AG10803 (cell line): ENCODE data around the gene DNAH14.
A peak's percentile ranks its signal among the peaks of the same experiment; 100 is the strongest.
"Not testable (repeated sequence)": the region's sequence is repeated elsewhere in the genome, so short reads cannot be mapped to it uniquely, and the experiment has no call there.

ENCODE experiments used
- DNase-seq: peaks from one replicate; pipeline ENCODE4 v3.0.0; 2010; ENCODE audit warnings: low read depth
- H3K4me3 ChIP-seq: 2 replicates; pipeline ENCODE4 v1.5.1; 2011; ENCODE audit warnings: mild to moderate bottlenecking, low read length, control low read depth
- TF ChIP-seq, protein P1 (sequence below): conservative IDR thresholded peaks from 2 replicates; pipeline ENCODE4 v1.5.1; 2011; ENCODE audit warnings: mild to moderate bottlenecking, low read length, control low read depth, inconsistent platforms

Gene DNAH14

DNA sequence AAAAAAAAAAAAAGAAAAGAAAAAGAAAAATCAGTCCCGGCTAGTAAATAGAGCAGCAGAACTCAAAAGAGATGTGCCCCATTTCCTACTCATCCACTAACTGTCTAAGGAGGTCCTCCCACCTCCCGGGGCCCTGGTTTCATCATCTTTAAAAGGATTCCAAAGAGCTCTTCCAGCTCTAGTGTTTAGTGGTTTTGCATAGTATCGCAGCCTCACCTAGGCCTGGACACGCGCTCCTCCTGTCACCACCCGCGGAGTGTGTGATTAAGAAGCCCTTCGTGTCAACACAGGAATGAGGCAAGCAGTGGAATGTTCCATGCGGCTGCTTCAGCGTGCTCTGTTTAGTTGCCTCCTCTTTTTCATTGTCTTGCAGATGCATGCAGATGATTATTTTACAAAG, 449.4 kb downstream of the DNAH14 start:
- TF ChIP-seq, protein P1, sequence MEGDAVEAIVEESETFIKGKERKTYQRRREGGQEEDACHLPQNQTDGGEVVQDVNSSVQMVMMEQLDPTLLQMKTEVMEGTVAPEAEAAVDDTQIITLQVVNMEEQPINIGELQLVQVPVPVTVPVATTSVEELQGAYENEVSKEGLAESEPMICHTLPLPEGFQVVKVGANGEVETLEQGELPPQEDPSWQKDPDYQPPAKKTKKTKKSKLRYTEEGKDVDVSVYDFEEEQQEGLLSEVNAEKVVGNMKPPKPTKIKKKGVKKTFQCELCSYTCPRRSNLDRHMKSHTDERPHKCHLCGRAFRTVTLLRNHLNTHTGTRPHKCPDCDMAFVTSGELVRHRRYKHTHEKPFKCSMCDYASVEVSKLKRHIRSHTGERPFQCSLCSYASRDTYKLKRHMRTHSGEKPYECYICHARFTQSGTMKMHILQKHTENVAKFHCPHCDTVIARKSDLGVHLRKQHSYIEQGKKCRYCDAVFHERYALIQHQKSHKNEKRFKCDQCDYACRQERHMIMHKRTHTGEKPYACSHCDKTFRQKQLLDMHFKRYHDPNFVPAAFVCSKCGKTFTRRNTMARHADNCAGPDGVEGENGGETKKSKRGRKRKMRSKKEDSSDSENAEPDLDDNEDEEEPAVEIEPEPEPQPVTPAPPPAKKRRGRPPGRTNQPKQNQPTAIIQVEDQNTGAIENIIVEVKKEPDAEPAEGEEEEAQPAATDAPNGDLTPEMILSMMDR = no peak
- H3K4me3 ChIP-seq = no peak overlapping the region
- peak; percentile 86 for DNase-seq

DNA sequence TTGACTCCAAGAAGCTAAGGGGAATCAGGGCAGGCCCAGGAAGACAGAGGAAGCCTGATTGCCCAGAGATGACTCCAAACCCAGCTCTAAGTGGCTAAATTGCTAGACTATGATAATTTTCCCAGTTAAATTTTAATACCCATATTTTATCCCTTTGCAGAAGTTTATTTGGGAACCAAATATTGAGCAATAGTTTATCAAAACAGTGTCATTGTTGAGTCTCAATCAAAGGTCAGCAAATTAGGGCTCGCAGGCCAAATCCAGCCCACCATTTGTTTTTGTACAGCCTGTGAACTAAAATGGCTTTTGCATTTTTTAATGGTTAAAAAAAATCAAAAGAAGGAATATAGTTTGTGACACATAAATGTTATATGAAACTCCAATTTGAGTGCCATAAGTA, 451.2 kb downstream of the DNAH14 start:
- H3K4me3 ChIP-seq = no peak overlapping the region
- DNase-seq = no peak
- TF ChIP-seq, protein P1 = no peak

DNA sequence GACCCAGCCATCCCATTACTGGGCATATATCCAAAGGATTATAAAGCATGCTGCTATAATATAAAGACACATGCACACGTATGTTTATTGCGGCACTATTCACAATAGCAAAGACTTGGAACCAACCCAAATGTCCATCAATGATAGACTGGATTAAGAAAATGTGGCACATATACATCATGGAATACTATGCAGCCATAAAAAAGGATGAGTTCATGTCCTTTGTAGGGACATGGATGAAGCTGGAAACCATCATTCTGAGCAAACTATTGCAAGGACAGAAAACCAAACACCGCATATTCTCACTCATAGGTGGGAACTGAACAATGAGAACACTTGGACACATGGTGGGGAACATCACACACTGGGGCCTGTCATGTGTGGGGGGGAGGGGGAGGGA, 457.4 kb downstream of the DNAH14 start:
- H3K4me3 ChIP-seq = not testable (repeated sequence)

DNA sequence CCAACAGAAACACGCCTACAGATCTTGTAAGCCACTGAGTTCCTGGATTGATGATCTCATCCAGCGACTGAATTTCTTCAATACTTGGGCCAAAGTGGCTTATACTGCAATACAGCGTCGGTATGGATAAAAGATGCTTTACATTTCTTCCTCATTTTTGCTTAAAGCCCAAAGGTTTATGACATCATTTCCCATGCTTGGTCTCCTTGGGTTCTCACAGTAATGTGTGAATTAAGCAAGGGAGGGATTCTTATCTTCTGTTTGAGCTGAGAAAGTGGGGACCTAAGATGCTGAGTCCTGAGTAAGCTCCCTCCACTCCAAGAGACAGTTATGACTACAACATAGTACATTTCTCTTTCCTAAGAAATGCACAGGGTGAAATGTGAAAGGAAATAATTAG, 458.9 kb downstream of the DNAH14 start:
- DNase-seq = peak; percentile 34
- TF ChIP-seq, protein P1 = no peak

More for the DNA sequence above, 457.4 kb downstream of the DNAH14 start:
- DNase-seq = not testable (repeated sequence)

DNA sequence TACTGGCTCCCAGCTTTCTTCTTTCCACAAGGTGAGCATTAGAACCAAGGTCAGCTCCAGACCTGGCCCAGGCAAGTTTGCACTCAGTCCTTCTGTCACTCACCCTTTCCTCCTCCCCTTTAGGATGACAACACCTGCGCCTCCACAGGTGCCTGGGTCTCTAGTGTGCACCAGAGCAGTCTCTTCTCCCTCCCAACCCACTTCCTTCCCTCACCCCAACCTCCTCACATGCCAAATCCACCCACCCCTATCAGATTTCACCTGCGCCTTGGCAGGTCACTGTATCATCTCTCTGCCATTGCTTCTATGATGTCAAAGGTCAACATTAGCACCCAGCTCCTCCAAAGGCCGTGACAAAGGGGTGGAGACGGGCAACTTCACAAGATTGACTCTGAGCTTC, 460.4 kb downstream of the DNAH14 start:
- no peak overlapping the region for H3K4me3 ChIP-seq
- TF ChIP-seq, protein P1 = no peak
- DNase-seq = no peak

More for the DNA sequence above, 458.9 kb downstream of the DNAH14 start:
- no peak overlapping the region for H3K4me3 ChIP-seq

DNA sequence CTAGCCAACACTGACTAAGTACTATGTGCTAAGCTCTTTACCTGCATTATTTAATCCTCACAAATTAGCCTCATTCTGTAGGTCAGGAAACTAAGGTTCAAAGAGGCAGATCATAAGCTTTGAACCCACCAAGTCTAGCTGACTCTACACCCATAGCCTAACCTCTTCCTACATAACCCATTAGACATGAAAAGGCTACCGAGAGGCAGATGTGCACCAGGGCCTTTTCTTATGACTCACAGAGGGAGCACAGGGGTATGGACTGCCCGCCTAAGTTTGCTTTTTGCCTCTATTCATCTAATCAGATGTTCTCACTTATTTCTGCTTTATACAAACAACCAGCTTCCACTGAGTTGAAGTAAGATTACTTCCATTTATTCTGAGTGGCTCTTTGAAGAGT, 466.9 kb downstream of the DNAH14 start:
- TF ChIP-seq, protein P1 = no peak
- H3K4me3 ChIP-seq = no peak overlapping the region
- DNase-seq = no peak

DNA sequence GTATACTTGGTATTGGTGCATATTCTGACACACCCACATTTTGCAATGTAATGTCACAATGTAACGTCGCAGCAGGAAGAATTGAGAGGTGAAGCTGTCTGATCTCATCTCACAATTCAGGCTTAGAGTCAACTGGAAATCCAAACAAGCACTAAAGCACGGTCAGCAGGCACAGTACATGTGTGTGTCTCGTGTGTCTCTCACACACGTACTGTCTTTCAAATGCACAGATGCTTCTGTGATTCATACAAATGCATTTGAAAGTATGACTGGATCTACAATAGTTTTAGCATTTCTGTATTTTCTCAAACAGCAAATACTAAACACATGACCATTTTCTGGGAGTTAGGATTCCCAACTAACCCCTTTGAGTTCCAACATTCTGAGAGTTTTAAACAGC, 471.5 kb downstream of the DNAH14 start:
- TF ChIP-seq, protein P1 = no peak
- DNase-seq = no peak
- no peak overlapping the region for H3K4me3 ChIP-seq
